ENCODE results near the gene HSPBP1.
A peak's percentile ranks its signal among the peaks of the same experiment; 100 is the strongest.

Gene HSPBP1

GRCh38 chr19:55252760-55253663, 26.9 kb downstream of the HSPBP1 start:
- no peak for TF ChIP-seq CTCF (IDR thresholded peaks at IDR 0.05; ENCODE audit: low read depth, low read length, missing control alignments)
- H3K4me3 ChIP-seq (ENCODE audit: low read depth, low read length) = no peak overlapping the region
- in situ Hi-C loops (cut with HindIII; ENCODE audit: low pct_ligation_motif_present, low sequenced_read_pairs) = no loop called here
- H3K36me3 ChIP-seq (replicated peaks) = no peaks in the 10 kb centered on the region
- DNase-seq = no peak
- no peaks in the 10 kb centered on the region for H3K27me3 ChIP-seq (replicated peaks)
- H3K27ac ChIP-seq = no peak overlapping the region

GRCh38 chr19:55251341-55252081, 28.4 kb downstream of the HSPBP1 start:
- H3K36me3 ChIP-seq (replicated peaks) = peaks cover 2% of the 10 kb centered on the region
- H3K27me3 ChIP-seq (replicated peaks) = no peaks in the 10 kb centered on the region
- TF ChIP-seq CTCF (IDR thresholded peaks at IDR 0.05; ENCODE audit: low read depth, low read length, missing control alignments) = no peak
- in situ Hi-C loops (cut with HindIII; ENCODE audit: low pct_ligation_motif_present, low sequenced_read_pairs) = no loop called here
- H3K27ac ChIP-seq = no peak overlapping the region
- DNase-seq = peak; percentile 14
- no peak overlapping the region for H3K4me3 ChIP-seq (ENCODE audit: low read depth, low read length)

GRCh38 chr19:55250262-55251036, 29.5 kb downstream of the HSPBP1 start:
- Histone ChIP-seq H3K4me3 (ENCODE audit: low read depth, low read length) (no peak overlapping the region), H3K36me3 (replicated peaks) (peaks cover 5% of the 10 kb centered on the region), H3K27me3 (replicated peaks) (no peaks in the 10 kb centered on the region), H3K27ac (no peak overlapping the region)
- no peak for DNase-seq
- no peak for TF ChIP-seq CTCF (IDR thresholded peaks at IDR 0.05; ENCODE audit: low read depth, low read length, missing control alignments)
- in situ Hi-C loops (cut with HindIII; ENCODE audit: low pct_ligation_motif_present, low sequenced_read_pairs) = no loop called here

- TF ChIP-seq CTCF (IDR thresholded peaks at IDR 0.05; ENCODE audit: low read depth, low read length, missing control alignments) = no peak
- Histone ChIP-seq H3K36me3 (replicated peaks) (peaks cover 11% of the 10 kb centered on the region), H3K27ac (no peak overlapping the region), H3K4me3 (ENCODE audit: low read depth, low read length) (no peak overlapping the region), H3K27me3 (replicated peaks) (no peaks in the 10 kb centered on the region)
- in situ Hi-C loops (cut with HindIII; ENCODE audit: low pct_ligation_motif_present, low sequenced_read_pairs) = no loop called here
- DNase-seq = no peak
Observed at GRCh38 chr19:55249841-55250240, 30.1 kb downstream of the HSPBP1 start.

GRCh38 chr19:55248704-55249103, 31.2 kb downstream of the HSPBP1 start:
- Histone ChIP-seq H3K27ac (no peak overlapping the region), H3K36me3 (replicated peaks) (peaks cover 21% of the 10 kb centered on the region), H3K27me3 (replicated peaks) (no peaks in the 10 kb centered on the region), H3K4me3 (ENCODE audit: low read depth, low read length) (no peak overlapping the region)
- in situ Hi-C loops (cut with HindIII; ENCODE audit: low pct_ligation_motif_present, low sequenced_read_pairs) = no loop called here
- no peak for DNase-seq
- no peak for TF ChIP-seq CTCF (IDR thresholded peaks at IDR 0.05; ENCODE audit: low read depth, low read length, missing control alignments)
